HUES64 (cell line): ENCODE data around the gene TEX55.
"Not testable (repeated sequence)": the region's sequence is repeated elsewhere in the genome, so short reads cannot be mapped to it uniquely, and the experiment has no call there.

Source experiments
- H3K27ac ChIP-seq: 2 replicates; pipeline ENCODE4 v1.7.0; 2013; ENCODE audit warnings: low read depth, low read length, inconsistent platforms
- H3K27me3 ChIP-seq: 2 replicates; pipeline ENCODE4 v1.6.1; 2013; ENCODE audit warnings: mild to moderate bottlenecking, low read length; ENCODE audit not compliant: insufficient read depth
- H3K36me3 ChIP-seq: 2 replicates; pipeline ENCODE4 v1.6.1; 2013; ENCODE audit warnings: mild to moderate bottlenecking, low read length; ENCODE audit not compliant: insufficient read depth
- H3K4me1 ChIP-seq: 2 replicates; pipeline ENCODE4 v1.6.1; 2013; ENCODE audit warnings: mild to moderate bottlenecking, low read length, moderate library complexity; ENCODE audit not compliant: insufficient read depth
- H3K4me3 ChIP-seq: 2 replicates; pipeline ENCODE4 v1.5.1; 2013; ENCODE audit warnings: mild to moderate bottlenecking, low read length, moderate library complexity
- H3K9ac ChIP-seq: 2 replicates; pipeline ENCODE4 v1.6.1; 2013; ENCODE audit warnings: mild to moderate bottlenecking, low read depth, low read length
- H3K9me3 ChIP-seq: 2 replicates; pipeline ENCODE4 v1.6.1; 2013; ENCODE audit warnings: low read depth, low read length; ENCODE audit not compliant: insufficient read depth
- WGBS: fragments of 150-250, 120-280 bp; methylation state at CpG from one replicate; pipeline ENCODE4 v1.1.7; 2013; ENCODE audit warnings: missing lambda C conversion rate; 5-methylcytosine and 5-hydroxymethylcytosine counted together

Gene TEX55

GRCh38 chr3:119160815-119161214 lies 14.8 kb downstream of the TEX55 start:
- Histone ChIP-seq H3K4me3 (no peak overlapping the region), H3K9me3 (peaks cover 19% of the 10 kb centered on the region), H3K9ac (no peak overlapping the region), H3K4me1 (no peaks in the 10 kb centered on the region), H3K27me3 (no peaks in the 10 kb centered on the region), H3K27ac (no peak overlapping the region), H3K36me3 (no peaks in the 10 kb centered on the region)
- WGBS = 76% methylated on average over 1 of the region's 1 CpG

GRCh38 chr3:119161240-119161639 lies 15.3 kb downstream of the TEX55 start:
- peaks cover 19% of the 10 kb centered on the region for H3K9me3 ChIP-seq

GRCh38 chr3:119164745-119165144 lies 18.8 kb downstream of the TEX55 start:
- not testable (repeated sequence) for H3K4me3 ChIP-seq, H3K4me1 ChIP-seq, H3K27me3 ChIP-seq, H3K27ac ChIP-seq, H3K9ac ChIP-seq, H3K36me3 ChIP-seq
- WGBS = 87% methylated on average over 9 of the region's 9 CpGs
- peaks cover 19% of the 10 kb centered on the region for H3K9me3 ChIP-seq

More at GRCh38 chr3:119161240-119161639, 15.3 kb downstream of the TEX55 start:
- Histone ChIP-seq H3K4me1 (no peaks in the 10 kb centered on the region), H3K9ac (no peak overlapping the region), H3K27ac (no peak overlapping the region), H3K27me3 (no peaks in the 10 kb centered on the region), H3K36me3 (no peaks in the 10 kb centered on the region), H3K4me3 (no peak overlapping the region)
- WGBS = 76% methylated on average over 2 of the region's 2 CpGs

DNA sequence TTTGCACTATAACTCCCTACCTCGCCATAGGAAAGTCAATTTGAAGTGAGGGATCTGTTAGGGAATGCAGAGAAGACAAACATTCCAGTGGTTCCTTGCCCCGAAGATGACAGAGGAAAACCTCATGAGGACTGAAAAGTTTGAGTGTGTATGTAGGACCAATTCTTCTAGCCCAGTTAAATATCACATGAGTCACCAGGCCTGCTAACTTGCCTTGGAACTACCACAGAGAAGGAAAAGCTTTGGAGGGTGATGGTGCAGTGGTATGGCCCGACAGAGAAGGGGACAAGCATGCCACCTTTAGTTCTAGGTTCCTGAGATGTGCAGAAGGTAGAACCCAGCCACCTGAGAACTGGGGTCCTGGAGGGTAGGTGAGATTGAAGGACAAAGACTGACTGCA lies 24.9 kb downstream of the TEX55 start:
- Histone ChIP-seq H3K9me3 (no peaks in the 10 kb centered on the region), H3K36me3 (no peaks in the 10 kb centered on the region), H3K4me1 (peaks cover 4% of the 10 kb centered on the region; the same call in 1 of the 2 replicates), H3K27ac (no peak overlapping the region), H3K27me3 (0 out of 2 replicates have a peak, but pooled peaks cover 2% of the 10 kb centered on the region), H3K9ac (no peak overlapping the region), H3K4me3 (no peak overlapping the region)
- WGBS = 96% methylated on average over 3 of the region's 3 CpGs

DNA sequence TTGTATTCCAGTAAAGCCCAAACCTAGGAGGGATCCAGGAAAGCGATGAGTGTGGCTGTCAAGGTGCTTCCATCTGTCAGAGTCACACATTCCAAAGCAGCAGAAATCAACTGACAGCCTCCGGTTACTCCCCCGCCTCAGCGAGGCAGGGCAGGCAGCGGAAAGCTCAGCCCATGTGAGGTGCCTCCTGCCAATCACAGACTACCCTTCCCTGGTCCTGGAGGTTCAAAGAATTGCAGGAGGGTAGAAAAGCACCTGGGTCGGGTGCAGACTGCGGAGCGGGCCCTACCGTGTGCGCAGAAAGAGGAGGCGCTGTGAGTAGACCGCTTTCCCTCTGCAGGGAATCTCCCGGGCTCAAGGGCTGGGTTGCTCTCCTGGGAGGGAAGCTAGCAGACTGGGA lies 27.4 kb downstream of the TEX55 start, which contains the start of gene UPK1B:
UPK1B (plus strand) TSS at position 274 of the 400 bp plus-strand sequence. CDS start 13,144 bp downstream, outside the sequence.
- Histone ChIP-seq H3K27me3 (0 out of 2 replicates have a peak, but pooled peaks cover 2% of the 10 kb centered on the region), H3K9me3 (no peaks in the 10 kb centered on the region), H3K36me3 (no peaks in the 10 kb centered on the region), H3K4me1 (peaks cover 4% of the 10 kb centered on the region; the same call in 1 of the 2 replicates), H3K27ac (no peak within 1 kb of the TSS), H3K4me3 (no peak within 1 kb of the TSS), H3K9ac (no peak within 1 kb of the TSS)
- 24% methylated on average over 13 of the region's 13 CpGs for WGBS

DNA sequence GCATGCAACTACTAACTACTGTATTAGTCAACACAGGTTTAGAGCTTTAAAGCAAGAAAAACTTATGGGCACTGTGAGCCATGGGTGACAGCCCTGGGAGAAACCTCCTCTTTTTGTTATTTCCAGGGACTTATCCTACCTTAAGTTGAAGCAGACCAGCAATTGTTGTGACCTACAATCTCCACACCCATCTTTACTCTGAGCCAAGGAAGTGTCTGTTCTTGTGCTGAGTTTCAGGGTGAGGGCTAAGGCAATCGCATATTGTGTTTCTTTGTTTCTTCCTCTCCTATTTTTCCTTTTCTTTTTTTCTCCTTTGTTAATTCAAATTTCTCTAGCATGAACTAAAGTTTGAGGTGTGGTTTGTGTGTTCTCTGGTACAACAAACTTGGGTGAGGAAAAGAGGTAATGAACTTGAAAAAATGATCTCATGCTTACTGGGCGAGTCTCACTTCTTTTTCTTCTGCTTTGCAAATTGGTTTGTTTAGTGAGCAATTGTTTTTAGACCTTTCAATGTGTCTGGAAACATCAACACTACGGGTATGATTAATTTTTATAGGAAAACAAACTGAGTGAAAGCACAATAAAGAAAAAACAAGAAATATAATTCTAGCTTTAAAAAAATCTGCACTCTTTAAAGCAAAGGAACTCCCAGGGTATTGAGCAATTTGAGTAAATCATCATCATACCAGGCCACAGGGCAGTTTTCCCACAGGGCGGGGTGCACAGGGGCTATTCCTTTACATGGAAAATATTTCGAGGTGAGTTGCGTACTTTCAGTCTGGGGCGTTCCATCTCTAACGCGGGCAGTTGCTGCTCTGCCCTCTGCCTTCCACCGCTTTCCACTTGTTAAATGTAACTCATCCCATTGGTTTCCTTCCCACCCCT lies 30.1 kb downstream of the TEX55 start:
- H3K9ac ChIP-seq = no peak overlapping the region
- H3K4me1 ChIP-seq = peaks cover 4% of the 10 kb centered on the region; the same call in 1 of the 2 replicates

GRCh38 chr3:119176778-119177177 lies 30.8 kb downstream of the TEX55 start:
- Histone ChIP-seq H3K36me3 (no peaks in the 10 kb centered on the region), H3K4me1 (peaks cover 4% of the 10 kb centered on the region; the same call in 1 of the 2 replicates), H3K9ac (no peak overlapping the region), H3K9me3 (no peaks in the 10 kb centered on the region), H3K27ac (no peak overlapping the region), H3K27me3 (0 out of 2 replicates have a peak, but pooled peaks cover 2% of the 10 kb centered on the region), H3K4me3 (no peak overlapping the region)
- WGBS = 89% methylated on average over 3 of the region's 4 CpGs

More for the DNA sequence above, 30.1 kb downstream of the TEX55 start:
- Histone ChIP-seq H3K9me3 (no peaks in the 10 kb centered on the region), H3K4me3 (no peak overlapping the region), H3K27me3 (0 out of 2 replicates have a peak, but pooled peaks cover 2% of the 10 kb centered on the region), H3K27ac (no peak overlapping the region), H3K36me3 (no peaks in the 10 kb centered on the region)
- WGBS = 91% methylated on average over 9 of the region's 10 CpGs

DNA sequence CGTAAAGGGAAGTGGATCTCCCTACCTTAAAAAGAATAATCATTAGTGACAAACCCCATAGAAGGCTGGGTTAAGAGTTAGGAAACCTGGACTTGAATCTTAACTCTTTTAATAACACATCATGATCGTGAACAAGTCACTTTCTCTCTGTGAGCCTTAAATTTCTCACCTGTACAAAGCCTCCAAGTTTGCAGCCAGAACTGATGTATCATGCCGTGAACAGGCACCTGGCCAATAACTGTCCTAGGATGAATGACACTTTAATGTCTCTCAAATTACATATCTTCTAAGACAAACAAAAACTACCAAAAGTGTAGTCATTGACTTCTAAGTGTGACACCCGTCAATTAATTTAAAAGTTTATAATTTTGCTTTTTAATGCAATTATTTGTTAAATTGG lies 31.4 kb downstream of the TEX55 start:
- Histone ChIP-seq H3K9me3 (no peaks in the 10 kb centered on the region), H3K36me3 (no peaks in the 10 kb centered on the region), H3K27ac (no peak overlapping the region), H3K9ac (no peak overlapping the region), H3K27me3 (0 out of 2 replicates have a peak, but pooled peaks cover 2% of the 10 kb centered on the region), H3K4me3 (no peak overlapping the region), H3K4me1 (peaks cover 4% of the 10 kb centered on the region; the same call in 1 of the 2 replicates)
- WGBS = 95% methylated on average over 3 of the region's 4 CpGs

- Histone ChIP-seq H3K4me3 (no peak overlapping the region), H3K27ac (no peak overlapping the region), H3K27me3 (no peaks in the 10 kb centered on the region), H3K9ac (no peak overlapping the region), H3K9me3 (no peaks in the 10 kb centered on the region), H3K36me3 (no peaks in the 10 kb centered on the region), H3K4me1 (no peaks in the 10 kb centered on the region; the same call in 1 of the 2 replicates)
- 76% methylated on average over 3 of the region's 3 CpGs for WGBS
These were observed 35.8 kb downstream of the TEX55 start for GRCh38 chr3:119181765-119182164.

- no peak overlapping the region for H3K9ac ChIP-seq
- no peaks in the 10 kb centered on the region; the same call in 1 of the 2 replicates for H3K4me1 ChIP-seq
- WGBS = 95% methylated on average over 9 of the region's 9 CpGs
These were observed 38.1 kb downstream of the TEX55 start for GRCh38 chr3:119184111-119184510.

DNA sequence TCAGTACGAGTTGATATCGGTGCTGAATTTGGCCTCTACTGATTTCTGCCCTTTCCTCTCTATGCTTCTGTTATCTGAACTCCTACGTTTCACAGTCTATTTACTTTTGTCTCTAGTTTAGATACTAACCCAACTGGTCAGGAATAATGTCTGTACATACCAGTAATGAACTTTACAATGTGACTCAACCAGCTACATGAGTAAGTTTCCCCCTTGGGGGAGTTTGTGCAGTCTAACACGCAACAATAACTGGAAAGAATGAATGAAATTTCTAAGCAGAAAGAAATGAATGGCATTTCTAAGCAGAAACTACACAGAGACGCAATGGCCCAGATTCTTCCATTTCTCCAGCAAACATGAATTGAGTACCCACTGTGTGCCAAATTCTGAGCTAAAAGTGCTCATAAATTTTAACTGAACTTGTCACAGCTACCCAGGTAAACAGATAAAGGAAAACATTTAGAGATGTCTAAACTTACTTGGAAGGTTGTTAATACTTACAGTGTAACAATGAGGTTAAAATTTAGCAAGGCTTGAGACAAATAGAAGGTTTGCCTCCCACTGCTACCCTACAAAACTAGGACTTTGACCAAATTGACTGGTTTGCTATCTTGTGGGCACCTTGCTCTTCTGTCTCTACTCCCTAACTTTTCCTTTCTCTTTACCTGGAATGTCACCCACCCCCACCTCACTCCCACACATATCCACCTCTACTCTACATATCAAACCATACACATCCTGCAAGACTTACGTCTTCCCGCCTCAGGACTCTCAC lies 39.0 kb downstream of the TEX55 start:
- Histone ChIP-seq H3K27me3 (no peaks in the 10 kb centered on the region), H3K9ac (no peak overlapping the region), H3K4me1 (no peaks in the 10 kb centered on the region; the same call in 1 of the 2 replicates), H3K27ac (no peak overlapping the region), H3K36me3 (no peaks in the 10 kb centered on the region), H3K9me3 (no peaks in the 10 kb centered on the region), H3K4me3 (no peak overlapping the region)
- WGBS = 89% methylated on average over 7 of the region's 7 CpGs

More at GRCh38 chr3:119184111-119184510, 38.1 kb downstream of the TEX55 start:
- H3K27ac ChIP-seq = no peak overlapping the region
- H3K27me3 ChIP-seq = no peaks in the 10 kb centered on the region
- no peaks in the 10 kb centered on the region for H3K36me3 ChIP-seq
- no peak overlapping the region for H3K4me3 ChIP-seq
- no peaks in the 10 kb centered on the region for H3K9me3 ChIP-seq
